ENCODE data around the gene ZNF771. TPM values are rescaled to one million over a fixed set of nuclear protein-coding genes. Genes with fewer than 3 reads are reported as not detected.

ZNF771 gene
- total RNA-seq, 2 donors from 2014 or later, result 3.5 to 6.5 TPM

GRCh38 chr16:30416047-30416603 is 8.7 kb downstream of the ZNF771 start:
- H3K9ac ChIP-seq (ENCODE audit: low read depth in 2 of 2, low read length in 2 of 2), result no peak overlapping the region
- H3K4me3 ChIP-seq, result no peak overlapping the region
- no peak for DNase-seq
- H3K9me3 ChIP-seq, result no peaks in the 10 kb centered on the region
- intact Hi-C loops (cut with DNase I), result loop anchor here (10.0 kb wide), 1 partner anchor 321 kb away; the partner anchor contains the start of genes TBX6 and YPEL3
- H3K27me3 ChIP-seq, result no peaks in the 10 kb centered on the region
- H3K27ac ChIP-seq, result no peak overlapping the region
- H3K36me3 ChIP-seq, result no peaks in the 10 kb centered on the region
- peaks cover 3% of the 10 kb centered on the region for H3K4me1 ChIP-seq
- TF ChIP-seq, protein P1, sequence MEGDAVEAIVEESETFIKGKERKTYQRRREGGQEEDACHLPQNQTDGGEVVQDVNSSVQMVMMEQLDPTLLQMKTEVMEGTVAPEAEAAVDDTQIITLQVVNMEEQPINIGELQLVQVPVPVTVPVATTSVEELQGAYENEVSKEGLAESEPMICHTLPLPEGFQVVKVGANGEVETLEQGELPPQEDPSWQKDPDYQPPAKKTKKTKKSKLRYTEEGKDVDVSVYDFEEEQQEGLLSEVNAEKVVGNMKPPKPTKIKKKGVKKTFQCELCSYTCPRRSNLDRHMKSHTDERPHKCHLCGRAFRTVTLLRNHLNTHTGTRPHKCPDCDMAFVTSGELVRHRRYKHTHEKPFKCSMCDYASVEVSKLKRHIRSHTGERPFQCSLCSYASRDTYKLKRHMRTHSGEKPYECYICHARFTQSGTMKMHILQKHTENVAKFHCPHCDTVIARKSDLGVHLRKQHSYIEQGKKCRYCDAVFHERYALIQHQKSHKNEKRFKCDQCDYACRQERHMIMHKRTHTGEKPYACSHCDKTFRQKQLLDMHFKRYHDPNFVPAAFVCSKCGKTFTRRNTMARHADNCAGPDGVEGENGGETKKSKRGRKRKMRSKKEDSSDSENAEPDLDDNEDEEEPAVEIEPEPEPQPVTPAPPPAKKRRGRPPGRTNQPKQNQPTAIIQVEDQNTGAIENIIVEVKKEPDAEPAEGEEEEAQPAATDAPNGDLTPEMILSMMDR (IDR thresholded peaks at IDR 0.05), result no peak

- H3K4me1 ChIP-seq, result peaks cover 3% of the 10 kb centered on the region
- peak overlapping the region; percentile 51 to 84 for H3K9ac ChIP-seq (ENCODE audit: low read depth in 2 of 2, low read length in 2 of 2)
- no peak for DNase-seq
- intact Hi-C loops (cut with DNase I), result loop anchor here (10.0 kb wide), 1 partner anchor 322 kb away; the partner anchor contains the start of genes TBX6 and YPEL3
- H3K27ac ChIP-seq, result peak overlapping the region; percentile 71
- no peaks in the 10 kb centered on the region for H3K9me3 ChIP-seq
- peak overlapping the region; percentile 52 for H3K4me3 ChIP-seq
- no peaks in the 10 kb centered on the region for H3K27me3 ChIP-seq
- TF ChIP-seq, protein P1 (IDR thresholded peaks at IDR 0.05), result no peak
- no peaks in the 10 kb centered on the region for H3K36me3 ChIP-seq
These were observed 9.5 kb downstream of the ZNF771 start for GRCh38 chr16:30416624-30417528.

DNA sequence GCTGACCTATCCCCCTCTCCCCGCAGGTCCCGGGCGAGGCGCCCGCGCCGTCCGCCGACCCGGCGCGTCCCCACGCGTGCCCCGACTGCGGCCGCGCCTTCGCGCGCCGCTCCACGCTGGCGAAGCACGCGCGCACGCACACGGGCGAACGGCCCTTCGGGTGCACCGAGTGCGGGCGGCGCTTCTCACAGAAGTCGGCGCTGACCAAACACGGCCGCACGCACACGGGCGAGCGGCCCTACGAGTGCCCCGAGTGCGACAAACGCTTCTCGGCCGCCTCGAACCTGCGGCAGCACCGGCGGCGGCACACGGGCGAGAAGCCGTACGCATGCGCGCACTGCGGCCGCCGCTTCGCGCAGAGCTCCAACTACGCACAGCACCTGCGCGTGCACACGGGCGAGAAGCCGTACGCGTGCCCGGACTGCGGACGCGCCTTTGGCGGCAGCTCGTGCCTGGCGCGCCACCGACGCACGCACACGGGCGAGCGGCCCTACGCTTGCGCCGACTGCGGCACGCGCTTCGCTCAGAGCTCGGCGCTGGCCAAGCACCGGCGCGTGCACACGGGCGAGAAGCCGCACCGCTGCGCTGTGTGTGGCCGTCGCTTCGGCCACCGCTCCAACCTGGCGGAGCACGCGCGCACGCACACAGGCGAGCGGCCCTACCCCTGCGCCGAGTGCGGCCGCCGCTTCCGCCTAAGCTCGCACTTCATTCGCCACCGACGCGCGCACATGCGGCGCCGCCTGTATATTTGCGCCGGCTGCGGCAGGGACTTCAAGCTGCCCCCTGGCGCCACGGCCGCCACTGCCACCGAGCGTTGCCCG is 10.3 kb downstream of the ZNF771 start:
- H3K36me3 ChIP-seq, result no peaks in the 10 kb centered on the region
- TF ChIP-seq, protein P1 (IDR thresholded peaks at IDR 0.05), result no peak
- peak overlapping the region; percentile 71 for H3K27ac ChIP-seq
- H3K27me3 ChIP-seq, result no peaks in the 10 kb centered on the region
- no peaks in the 10 kb centered on the region for H3K9me3 ChIP-seq
- H3K4me1 ChIP-seq, result peaks cover 3% of the 10 kb centered on the region
- peak overlapping the region; percentile 81 to 84 for H3K9ac ChIP-seq (ENCODE audit: low read depth in 2 of 2, low read length in 2 of 2)
- intact Hi-C loops (cut with DNase I), result loop anchor here (10.0 kb wide), 1 partner anchor 323 kb away; the partner anchor contains the start of genes TBX6 and YPEL3
- peak; percentile 87 for DNase-seq
- peak overlapping the region; percentile 52 for H3K4me3 ChIP-seq

DNA sequence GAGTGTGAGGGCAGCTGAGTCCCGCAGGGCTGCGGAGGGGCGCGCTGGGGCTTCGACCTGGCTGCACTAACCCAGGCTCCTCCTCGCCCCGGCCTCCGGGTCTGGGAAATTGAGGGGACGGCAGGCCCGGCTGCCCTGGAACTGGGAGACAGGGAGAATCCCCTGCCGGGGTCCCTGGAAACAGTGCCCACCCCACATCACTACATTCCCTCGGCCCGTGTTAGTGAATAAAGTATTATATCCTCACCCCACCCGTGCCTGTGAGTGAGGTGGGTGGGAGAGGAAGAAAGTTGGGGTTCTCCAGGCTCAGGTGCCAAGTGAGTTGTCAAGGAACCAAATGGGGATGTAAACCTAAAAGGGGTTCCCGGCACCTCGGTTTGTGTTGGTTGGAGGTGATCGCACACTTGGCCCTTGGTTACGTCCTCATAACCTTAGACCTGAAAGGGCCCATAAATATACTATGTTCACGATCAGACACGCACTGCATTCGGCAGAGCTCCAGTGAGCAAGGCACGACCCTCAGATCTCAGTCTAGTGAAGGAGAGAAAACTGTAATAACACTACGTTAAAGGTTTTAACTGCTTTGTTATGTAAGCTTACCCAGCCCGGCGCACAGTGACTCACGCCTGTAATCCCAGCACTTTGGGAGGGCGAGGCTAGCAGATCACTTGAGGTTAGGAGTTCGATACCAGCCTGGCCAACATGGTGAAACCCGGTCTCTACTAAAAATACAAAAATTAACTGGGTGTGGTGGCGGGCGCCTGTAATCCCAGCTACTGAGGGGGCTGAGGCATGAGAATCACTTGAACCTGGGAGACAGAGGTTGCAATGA is 11.2 kb downstream of the ZNF771 start:
- Histone ChIP-seq H3K9me3 (no peaks in the 10 kb centered on the region), H3K27me3 (no peaks in the 10 kb centered on the region), H3K9ac (ENCODE audit: low read depth in 2 of 2, low read length in 2 of 2) (peak overlapping the region; percentile 56 to 81), H3K27ac (peak overlapping the region; percentile 71), H3K36me3 (no peaks in the 10 kb centered on the region), H3K4me3 (peak overlapping the region; percentile 52), H3K4me1 (peaks cover 3% of the 10 kb centered on the region)
- peak; percentile 36 for DNase-seq
- TF ChIP-seq, protein P1 (IDR thresholded peaks at IDR 0.05), result no peak
- intact Hi-C loops (cut with DNase I), result loop anchor here (10.0 kb wide), 1 partner anchor 324 kb away; the partner anchor contains the start of genes TBX6 and YPEL3

Measured in colonic mucosa (tissue), 4 donors.